Measurements from ENCODE around the gene PSAP. TPM values are rescaled to one million over a fixed set of nuclear protein-coding genes. Genes with fewer than 3 reads are reported as not detected.
"Not testable (repeated sequence)": the region's sequence is repeated elsewhere in the genome, so short reads cannot be mapped to it uniquely, and the experiment has no call there.

PSAP gene
- total RNA-seq, 1 donor from 2014 or later = 210 TPM

DNA sequence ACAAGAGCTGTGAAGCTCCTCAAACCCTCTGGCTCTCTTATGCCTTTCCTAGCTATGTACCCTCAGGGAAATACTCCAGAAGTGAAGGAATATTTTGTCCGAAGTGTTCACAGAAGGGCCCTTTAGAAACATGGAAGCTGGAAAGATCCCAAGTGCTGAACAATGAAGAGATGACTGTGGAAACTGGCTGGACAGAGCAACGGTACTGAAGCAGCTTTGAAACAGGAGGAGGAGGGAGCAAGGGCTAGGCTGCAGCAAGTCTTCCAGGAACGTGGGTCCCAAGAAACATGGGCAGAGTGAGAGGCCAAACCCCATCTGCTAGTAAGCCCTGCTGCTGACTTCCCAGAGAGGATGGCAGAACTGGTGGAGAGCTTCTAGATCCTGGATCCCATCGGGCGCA lies 3.0 kb upstream of the PSAP start:
- H3K9me3 Mint-ChIP-seq = no peaks in the 10 kb centered on the region
- H3K4me3 Mint-ChIP-seq = no peak overlapping the region
- ATAC-seq (ENCODE audit: low read depth) (no peak), DNase-seq (no peak)
- TF ChIP-seq CTCF (IDR thresholded peaks at IDR 0.05) = no peak
- intact Hi-C loops (cut with micrococcal nuclease) = no loop called here
- H3K36me3 Mint-ChIP-seq (ENCODE audit: low read depth) = peaks cover 7% of the 10 kb centered on the region
- H3K27ac Mint-ChIP-seq = no peak overlapping the region
- H3K27me3 Mint-ChIP-seq = no peaks in the 10 kb centered on the region
- POLR2A ChIA-PET = interaction anchor here (0.6 kb wide), 1 partner anchor 122 kb away, joined by 4 read pairs; no protein-coding TSS in a partner anchor
- CTCF ChIA-PET = no interaction called here
- H3K4me1 Mint-ChIP-seq = peaks cover 39% of the 10 kb centered on the region

GRCh38 chr10:71852355-71852937 lies 1.4 kb upstream of the PSAP start:
- Mint-ChIP-seq H3K9me3 (no peaks in the 10 kb centered on the region), H3K27ac (peak overlapping the region; percentile 83), H3K27me3 (no peaks in the 10 kb centered on the region), H3K4me1 (peaks cover 51% of the 10 kb centered on the region), H3K4me3 (peak overlapping the region; percentile 92), H3K36me3 (ENCODE audit: low read depth) (peaks cover 7% of the 10 kb centered on the region)
- ATAC-seq (ENCODE audit: low read depth) (peak; percentile 14), DNase-seq (peak; percentile 37)
- no peak for TF ChIP-seq CTCF (IDR thresholded peaks at IDR 0.05)
- CTCF ChIA-PET = interaction anchor here (0.8 to 3.8 kb wide), 3 partner anchors 16 to 80 kb away, joined by 3 to 21 read pairs (median 3); no protein-coding TSS in a partner anchor
- POLR2A ChIA-PET = interaction anchor here (1.1 to 5.7 kb wide), 4 partner anchors 14 to 80 kb away, joined by 3 to 125 read pairs (median 16); partner anchors contain the start of gene VSIR
- intact Hi-C loops (cut with micrococcal nuclease) = loop anchor here (1.0 kb wide), 1 partner anchor 502 kb away; the partner anchor contains the start of gene DNAJB12

DNA sequence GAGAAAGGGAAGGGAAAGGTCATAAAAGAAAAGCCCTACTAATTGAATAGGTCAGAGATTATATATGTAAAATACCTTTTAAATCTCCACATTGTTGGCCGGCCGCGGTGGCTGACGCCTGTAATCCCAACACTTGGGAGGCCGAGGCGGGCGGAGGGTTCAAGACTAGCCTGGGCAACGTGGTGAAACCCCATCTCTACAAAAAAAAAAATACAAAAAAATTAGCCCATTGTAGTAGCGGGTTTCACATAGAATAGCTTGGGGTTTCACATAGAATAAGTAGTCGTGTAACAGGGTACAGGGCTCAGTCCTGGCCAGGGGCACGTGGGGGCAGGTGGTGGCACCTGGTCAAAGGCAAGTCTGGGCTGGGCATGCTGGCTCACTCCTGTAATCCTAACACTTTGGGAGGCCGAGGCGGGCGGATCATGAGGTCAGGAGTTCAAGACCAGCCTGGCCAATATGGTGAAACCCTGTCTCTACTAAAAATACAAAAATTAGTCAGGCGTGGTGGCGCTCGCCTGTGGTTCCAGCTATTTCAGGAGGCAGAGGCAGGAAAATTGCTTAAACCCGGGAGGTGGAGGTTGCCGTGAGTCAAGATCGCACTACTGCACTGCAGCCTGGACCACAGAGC lies 529 bp upstream of the PSAP start:
- peak overlapping the region; percentile 92 for H3K4me3 Mint-ChIP-seq
- not testable (repeated sequence) for ATAC-seq (ENCODE audit: low read depth); H3K27me3 Mint-ChIP-seq; H3K36me3 Mint-ChIP-seq (ENCODE audit: low read depth); DNase-seq; H3K9me3 Mint-ChIP-seq
- POLR2A ChIA-PET = interaction anchor here (0.6 to 5.7 kb wide), 23 partner anchors 9 to 1618 kb away, joined by 3 to 125 read pairs (median 4); partner anchors contain the start of genes SLC29A3 and VSIR
- CTCF ChIA-PET = interaction anchor here (0.6 to 3.8 kb wide), 7 partner anchors 13 to 540 kb away, joined by 3 to 21 read pairs (median 4); no protein-coding TSS in a partner anchor
- H3K27ac Mint-ChIP-seq = peak overlapping the region; percentile 83
- H3K4me1 Mint-ChIP-seq = peaks cover 57% of the 10 kb centered on the region
- intact Hi-C loops (cut with micrococcal nuclease) = loop anchor here (1.0 to 2.0 kb wide), 7 partner anchors 9 to 503 kb away; partner anchors contain the start of genes DNAJB12 and VSIR

GRCh38 chr10:71850021-71850742 lies 869 bp downstream of the PSAP start:
- H3K4me3 Mint-ChIP-seq = peak overlapping the region; percentile 92
- no peak for ATAC-seq (ENCODE audit: low read depth)
- no peak for DNase-seq
- peak overlapping the region; percentile 83 for H3K27ac Mint-ChIP-seq
- H3K36me3 Mint-ChIP-seq (ENCODE audit: low read depth) = peaks cover 7% of the 10 kb centered on the region
- H3K4me1 Mint-ChIP-seq = peaks cover 69% of the 10 kb centered on the region
- H3K27me3 Mint-ChIP-seq = no peaks in the 10 kb centered on the region
- intact Hi-C loops (cut with micrococcal nuclease) = loop anchor here (2.0 kb wide), 1 partner anchor 77 kb away; the partner anchor contains the start of gene VSIR
- ChIA-PET POLR2A (interaction anchor here (0.6 to 5.7 kb wide), 9 partner anchors 10 to 423 kb away, joined by 3 to 125 read pairs (median 7); partner anchors contain the start of gene VSIR), CTCF (interaction anchor here (0.8 to 3.8 kb wide), 4 partner anchors 11 to 46 kb away, joined by 3 to 21 read pairs (median 6); no protein-coding TSS in a partner anchor)
- no peaks in the 10 kb centered on the region for H3K9me3 Mint-ChIP-seq
- no peak for TF ChIP-seq CTCF (IDR thresholded peaks at IDR 0.05)

GRCh38 chr10:71849461-71849908 lies 1.6 kb downstream of the PSAP start:
- intact Hi-C loops (cut with micrococcal nuclease) = no loop called here
- peak overlapping the region; percentile 92 for H3K4me3 Mint-ChIP-seq
- no peak overlapping the region for H3K27ac Mint-ChIP-seq

More at GRCh38 chr10:71849461-71849908, 1.6 kb downstream of the PSAP start:
- no peak for TF ChIP-seq CTCF (IDR thresholded peaks at IDR 0.05)
- Mint-ChIP-seq H3K27me3 (no peaks in the 10 kb centered on the region), H3K9me3 (no peaks in the 10 kb centered on the region), H3K36me3 (ENCODE audit: low read depth) (peaks cover 8% of the 10 kb centered on the region), H3K4me1 (peaks cover 75% of the 10 kb centered on the region)
- ChIA-PET CTCF (interaction anchor here (1.2 to 3.8 kb wide), 3 partner anchors 13 to 47 kb away, joined by 3 to 21 read pairs (median 8); no protein-coding TSS in a partner anchor), POLR2A (interaction anchor here (0.5 to 5.7 kb wide), 7 partner anchors 11 to 182 kb away, joined by 3 to 125 read pairs (median 16); partner anchors contain the start of gene VSIR)
- no peak for ATAC-seq (ENCODE audit: low read depth)
- DNase-seq = no peak

Data from activated B cell treated with CpG ODN at 0.5 μM for 24 hours (primary cell).